GM19193 (cell line): ENCODE measurements around the gene CASP8AP2.

Source experiments
- POLR2A ChIP-seq: IDR thresholded peaks from 4 replicates; pipeline ENCODE4 v1.6.1; 2011; ENCODE audit not compliant: insufficient read depth, insufficient read length; ENCODE audit errors: extremely low read depth

Gene CASP8AP2

DNA sequence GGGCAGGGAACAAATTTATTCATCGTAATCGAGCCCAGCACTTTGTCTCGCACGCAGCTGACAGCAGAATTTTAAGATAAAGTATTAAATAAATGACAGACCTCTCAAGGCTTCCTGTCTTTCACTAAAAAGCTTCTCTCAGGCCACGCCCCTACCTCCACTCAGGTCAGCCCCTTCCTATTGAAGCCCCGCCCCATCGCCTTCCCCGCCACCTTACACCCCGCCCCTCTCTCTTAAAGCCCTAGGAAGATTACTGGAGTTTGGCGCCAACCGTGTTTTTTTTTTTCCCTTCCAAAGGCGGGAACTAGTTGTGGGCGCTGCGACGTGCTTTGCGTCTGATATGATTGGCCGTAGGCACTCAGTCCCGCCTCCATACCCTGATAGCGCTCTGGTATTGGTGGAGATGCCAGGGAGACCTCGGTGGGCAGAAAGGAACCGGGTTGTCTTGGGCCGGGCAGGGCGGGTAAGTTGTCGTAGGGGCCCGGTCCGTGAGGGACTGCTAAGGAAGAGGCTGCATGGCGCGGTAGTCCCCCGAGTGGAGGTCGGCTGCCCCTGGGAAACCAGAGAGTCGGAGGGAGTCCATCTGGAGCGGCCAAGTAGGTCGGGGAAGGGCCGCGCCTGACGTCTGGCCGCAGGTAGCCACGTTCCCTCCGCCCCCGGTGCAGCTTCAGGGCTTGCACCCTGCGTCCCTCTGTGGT is at the start of gene CASP8AP2:
Gene CASP8AP2 (plus strand): TSS at position 409 of the 698 bp plus-strand sequence.
- peak; percentile 81 for TF ChIP-seq POLR2A

DNA sequence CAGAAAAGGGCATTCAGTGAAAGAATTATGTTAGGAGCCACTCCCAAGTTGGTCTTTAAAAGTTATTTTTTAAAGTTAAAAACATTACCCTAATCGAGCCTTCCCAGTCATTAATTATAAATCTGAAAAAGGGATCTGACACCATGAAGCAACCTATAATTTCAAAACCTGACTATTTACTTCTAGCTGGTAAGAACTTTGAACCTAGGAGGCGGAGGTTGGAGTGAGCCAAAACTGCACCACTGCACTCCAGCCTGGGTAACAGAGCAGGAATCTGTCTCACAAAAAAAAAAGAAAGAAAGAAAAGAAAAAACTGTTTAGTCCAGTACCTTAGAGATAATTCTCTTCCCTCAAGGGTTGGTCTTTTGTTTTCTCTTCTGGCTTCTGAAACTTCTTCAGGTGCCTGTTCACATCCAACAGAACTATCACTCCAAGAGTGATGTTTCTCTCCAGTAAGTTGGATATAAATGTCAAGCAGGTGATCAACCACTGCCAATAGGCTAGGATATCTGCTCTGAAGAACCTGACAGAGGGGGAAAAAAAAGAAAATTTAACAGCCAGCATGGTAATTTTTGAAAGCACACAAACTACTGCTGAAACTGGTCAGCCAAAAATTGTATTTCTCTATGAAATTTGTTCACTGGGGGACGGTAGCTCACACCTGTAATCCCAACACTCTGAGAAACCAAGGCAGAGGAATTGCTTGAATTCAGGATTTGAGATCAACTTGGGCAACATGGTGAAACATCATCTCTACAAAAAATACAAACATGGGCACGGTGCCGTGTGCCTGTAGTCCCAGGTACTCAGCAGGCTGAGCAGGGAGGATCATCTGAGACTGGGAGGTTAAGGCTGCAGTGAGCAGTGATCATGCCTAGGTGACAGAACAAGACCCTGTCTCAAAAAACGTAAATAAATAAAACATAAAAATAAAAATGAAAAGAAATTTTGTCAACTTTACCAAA is 48.3 kb upstream of the CASP8AP2 start:
- TF ChIP-seq POLR2A, result no peak

DNA sequence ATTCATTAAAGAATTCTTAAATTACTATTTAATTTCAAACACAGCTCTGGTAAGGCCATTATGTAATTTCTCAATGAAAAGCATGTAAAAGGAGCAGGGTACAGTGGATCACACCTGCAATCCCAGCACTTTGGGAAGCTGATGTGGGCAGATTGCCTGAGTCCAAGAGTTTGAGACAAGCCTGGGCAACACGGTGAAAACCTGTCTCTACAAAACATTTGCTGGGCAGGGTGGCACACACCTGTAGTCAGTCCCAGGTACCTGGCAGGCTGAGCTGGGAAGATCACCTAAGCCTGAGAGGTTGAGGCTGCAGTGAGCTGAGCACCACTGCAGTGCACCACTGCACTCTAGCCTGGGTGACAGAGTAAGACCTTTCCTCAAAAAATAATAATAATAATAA is 47.5 kb upstream of the CASP8AP2 start:
- no peak for TF ChIP-seq POLR2A

DNA sequence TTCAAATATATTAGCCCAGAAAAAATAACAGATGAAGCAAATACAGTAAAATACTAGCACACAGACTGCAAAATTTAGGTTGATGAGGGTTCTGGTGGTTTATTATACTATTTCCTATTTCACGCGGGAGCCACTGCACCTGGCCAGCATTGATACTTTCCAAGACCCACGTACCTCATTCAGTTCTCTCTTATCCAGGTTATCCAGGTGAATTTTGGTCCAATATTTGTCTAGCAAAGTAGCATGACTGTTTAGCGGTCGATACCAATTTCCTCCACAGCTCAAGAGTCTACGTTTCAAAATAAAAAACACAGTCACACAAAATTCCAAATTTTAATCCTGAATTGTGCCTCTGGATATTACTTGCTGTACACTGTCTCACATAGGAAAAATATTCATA is 44.8 kb upstream of the CASP8AP2 start:
- TF ChIP-seq POLR2A, result no peak

DNA sequence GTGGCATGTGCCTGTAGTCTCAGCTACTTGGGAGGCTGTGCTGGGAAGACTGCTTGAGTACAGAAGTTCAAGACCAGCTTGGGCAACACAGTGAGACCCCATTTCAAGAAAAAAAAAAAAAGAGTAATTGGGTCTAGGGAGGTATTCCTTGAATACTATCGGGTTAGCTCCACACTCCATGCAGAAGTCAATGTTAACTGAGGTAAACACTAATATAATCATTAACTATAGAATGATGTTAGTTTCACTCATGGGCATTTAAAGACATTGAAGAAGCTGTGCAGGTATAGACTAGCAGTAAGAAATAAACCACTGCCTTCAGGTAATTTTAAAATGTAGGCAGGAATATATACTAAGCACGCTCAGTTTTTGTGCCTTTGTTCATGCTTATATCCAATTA is 42.7 kb upstream of the CASP8AP2 start:
- TF ChIP-seq POLR2A, result no peak

DNA sequence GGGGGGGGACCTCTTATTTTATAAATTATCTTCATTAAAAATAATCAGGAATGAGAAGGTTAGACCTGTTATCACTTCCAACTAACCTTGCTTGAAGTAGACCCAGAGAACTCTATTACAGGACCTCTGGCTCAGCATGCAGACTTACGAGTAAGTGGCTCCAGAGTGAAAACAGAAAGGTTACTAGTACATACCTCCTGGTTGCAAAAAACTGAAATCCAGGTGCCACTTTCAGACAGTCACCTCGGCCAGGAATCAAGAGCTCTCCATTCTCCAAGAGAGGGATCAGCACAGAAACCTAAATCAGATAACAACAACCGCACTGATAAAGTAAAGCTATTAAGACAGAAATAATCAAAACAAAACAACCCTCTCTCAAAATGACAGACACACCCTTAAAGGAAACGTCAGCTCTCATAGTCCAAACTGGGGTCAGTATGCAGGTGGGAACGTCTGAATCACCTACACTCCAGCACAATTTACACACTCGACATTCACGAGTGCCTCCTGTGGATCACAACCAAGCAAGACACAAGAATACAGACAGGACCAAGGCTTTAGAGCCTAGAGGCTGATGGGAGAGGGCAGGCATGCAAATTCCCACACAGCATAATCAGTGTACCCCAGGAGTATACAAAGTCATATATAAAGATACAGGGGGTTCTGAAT is 41.9 kb upstream of the CASP8AP2 start:
- TF ChIP-seq POLR2A, result no peak

DNA sequence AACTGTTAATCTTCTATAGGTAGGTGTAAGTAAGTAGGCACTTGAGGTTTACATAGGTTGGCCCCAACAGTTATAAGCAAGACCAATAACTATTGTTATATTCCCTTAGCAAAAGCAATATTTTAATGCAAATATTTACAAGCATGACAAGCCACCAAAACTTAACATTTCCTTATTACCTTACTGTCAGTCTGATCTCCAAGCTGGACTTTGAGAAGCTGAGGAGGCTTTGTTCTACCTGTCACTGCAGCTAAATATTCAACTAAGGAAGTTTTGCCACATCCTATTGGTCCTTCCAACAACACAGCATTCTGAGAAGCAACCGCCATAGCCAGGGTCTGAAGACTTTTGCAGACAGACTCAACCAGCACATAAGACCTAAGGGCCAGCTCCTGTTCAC is 39.7 kb upstream of the CASP8AP2 start:
- TF ChIP-seq POLR2A, result no peak

DNA sequence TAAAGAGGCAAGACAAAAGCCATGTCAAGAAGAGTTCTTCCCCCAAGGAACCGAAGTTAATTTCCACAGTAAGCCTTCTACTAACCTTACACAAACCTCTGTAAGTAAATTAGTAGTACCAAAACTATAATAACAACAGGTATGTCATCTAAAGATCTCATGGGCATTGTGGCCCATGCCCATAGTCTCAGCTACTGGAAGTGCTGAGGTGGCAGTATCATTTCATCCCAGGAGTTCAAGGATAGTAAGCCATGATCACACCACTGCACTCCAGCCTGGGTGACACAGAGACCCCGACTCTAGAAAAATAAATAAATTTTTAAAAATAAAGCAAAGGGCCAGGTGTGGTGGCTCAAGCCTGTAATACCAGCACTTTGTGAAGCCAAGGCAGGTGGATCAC is 39.3 kb upstream of the CASP8AP2 start:
- TF ChIP-seq POLR2A, result no peak

DNA sequence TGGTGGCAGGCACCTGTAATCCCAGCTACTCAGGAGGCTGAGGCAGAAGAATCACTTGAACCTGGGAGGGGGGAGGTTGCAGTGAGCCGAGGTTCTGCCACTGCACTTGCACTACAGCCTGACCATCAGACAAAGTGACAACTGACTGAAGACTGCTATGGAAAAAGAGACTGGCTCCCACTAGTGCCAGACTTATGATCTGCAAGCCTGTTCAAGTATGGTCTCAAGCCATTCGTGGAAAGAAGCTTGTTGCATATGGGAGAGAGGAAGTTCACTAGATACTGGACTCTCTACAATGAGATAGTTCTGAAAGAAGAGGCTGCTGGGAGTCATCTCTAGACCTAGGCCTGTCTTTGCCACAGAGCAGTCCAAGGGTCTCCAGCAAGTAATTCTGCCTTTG is 36.8 kb upstream of the CASP8AP2 start:
- no peak for TF ChIP-seq POLR2A

DNA sequence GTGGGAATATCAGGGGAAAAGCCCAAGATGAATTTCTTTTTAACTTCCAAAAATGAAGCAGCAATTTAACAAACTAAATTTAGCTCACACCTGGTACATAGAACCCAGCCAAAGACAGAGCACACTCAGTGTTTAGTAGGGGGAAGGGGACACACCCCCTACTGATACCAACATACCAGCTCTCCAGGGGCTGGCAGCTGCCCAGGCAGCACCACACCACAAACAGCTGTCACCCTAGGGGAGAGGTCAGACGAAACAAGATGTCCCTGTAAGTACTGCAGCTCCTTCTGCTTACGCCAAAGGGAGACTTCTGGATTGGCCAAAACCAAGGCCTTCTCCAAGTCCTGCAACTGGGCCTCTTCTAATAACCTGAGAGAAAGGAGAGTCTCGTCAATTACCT is 36.1 kb upstream of the CASP8AP2 start:
- no peak for TF ChIP-seq POLR2A

DNA sequence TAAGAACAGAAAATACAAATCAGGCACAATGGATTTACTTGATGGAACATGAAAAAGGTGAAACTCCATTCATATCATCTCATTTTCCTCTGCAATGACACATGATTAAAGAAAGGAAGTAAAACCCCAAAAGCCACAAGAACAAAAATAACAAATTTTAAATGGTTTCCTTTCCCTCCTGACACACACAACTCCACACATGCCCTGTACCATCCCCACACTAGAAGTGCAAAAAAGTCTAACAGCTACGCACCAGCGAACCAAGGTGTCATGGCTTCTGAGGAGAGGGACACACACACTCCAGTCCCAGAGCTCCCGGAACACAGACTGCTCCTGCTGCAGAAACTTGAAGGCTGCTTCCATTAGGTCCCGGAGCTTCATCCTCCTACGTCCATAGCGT is 35.4 kb upstream of the CASP8AP2 start:
- no peak for TF ChIP-seq POLR2A

DNA sequence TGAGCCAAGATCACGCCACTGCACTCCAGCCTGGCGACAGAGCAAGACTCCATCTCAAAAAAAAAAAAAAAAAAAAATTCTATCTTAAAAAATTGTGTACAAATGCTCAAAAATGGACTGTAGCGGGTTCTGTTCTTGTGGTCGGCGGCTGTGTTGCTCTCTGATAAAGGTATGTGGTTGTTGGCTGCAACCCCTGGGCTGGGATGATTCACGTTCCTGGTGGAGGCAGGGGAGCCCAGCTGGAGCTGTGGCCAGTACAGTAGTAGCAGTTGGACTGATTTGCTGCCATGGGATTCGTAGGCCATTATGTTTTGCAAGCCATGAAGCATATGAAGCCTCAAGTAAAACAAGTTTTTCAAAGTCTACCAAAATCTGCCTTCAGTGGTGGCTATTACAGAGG is 32.4 kb upstream of the CASP8AP2 start:
- no peak for TF ChIP-seq POLR2A

DNA sequence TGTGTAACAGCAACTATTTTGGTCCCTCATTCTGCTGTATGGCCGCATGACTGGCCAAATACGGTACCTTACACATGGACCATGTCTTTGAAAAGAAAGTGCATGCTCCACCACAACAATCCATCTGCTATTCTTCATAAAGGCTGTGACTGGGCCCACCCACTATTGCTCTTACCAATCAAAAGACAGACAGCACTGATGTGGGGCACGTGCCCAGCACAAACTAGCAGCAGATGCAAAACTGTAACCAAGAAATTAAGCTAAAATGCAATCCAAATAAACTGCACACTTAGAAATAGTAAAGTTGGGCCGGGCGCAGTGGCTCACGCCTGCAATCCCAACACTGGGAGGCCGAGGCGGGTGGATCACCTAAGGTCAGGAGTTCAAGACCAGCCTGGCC is 30.6 kb upstream of the CASP8AP2 start:
- no peak for TF ChIP-seq POLR2A

DNA sequence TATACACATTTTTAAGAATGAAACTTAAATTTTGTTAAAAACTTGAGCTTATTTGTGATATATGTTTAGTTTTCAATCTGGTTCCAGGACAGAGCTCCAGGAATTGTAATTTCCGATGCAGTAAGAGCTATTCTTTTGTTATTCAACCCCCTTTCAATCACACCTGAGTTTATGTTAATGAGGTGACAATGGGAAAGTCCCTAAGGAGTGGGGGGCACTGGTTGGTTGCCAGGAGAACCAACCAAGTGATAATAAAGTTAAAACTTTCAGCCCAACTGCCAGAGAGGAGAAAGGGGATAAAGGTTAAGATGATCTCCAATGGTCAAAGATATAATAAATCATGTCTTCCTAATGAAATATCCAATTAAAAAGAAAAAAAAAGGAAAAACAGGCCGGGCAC is 29.9 kb upstream of the CASP8AP2 start:
- no peak for TF ChIP-seq POLR2A

DNA sequence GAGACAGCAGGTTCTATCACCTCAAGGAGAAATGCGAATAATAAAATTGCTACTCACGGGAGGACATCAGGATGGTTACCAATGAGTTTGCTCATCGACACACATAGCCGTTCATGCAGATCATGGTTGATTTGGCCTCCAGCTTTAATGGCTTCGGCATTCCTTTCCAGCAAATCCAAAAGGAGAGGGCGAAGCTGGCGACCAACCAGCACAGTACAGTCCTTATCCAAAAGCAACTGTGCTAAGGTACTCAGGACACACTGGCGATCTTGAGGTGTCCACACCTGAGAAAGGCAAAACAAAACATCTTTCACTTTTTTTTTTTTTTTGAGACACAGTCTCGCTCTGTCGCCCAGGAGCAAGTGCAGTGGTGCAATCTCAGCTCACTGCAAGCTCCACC is 26.4 kb upstream of the CASP8AP2 start:
- TF ChIP-seq POLR2A, result no peak

DNA sequence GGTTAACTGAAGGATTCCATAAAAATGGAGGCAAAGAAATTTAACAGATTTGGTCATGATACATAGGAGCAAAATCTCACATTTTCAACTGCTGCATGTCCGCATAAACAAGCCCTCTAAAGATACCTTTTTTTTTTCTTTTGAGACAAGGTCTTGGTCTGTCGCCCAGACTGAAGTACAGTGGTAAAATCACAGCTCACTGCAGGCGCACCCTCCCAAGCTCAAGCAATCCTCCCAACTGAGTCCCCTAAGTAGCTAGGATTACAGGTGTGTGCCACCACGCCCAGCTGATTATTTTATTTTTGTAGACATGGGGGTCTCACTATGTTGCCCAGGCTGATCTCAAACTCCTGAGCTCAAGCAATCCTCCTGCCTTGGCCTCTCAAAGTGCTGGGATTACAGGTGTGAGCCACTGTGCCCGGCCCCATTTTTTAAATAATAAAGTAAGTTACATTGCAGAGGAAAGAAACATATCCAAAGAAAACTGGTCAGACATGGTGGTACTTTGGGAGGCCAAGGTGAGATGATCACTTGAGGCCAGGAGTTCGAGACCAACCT is 23.8 kb upstream of the CASP8AP2 start:
- TF ChIP-seq POLR2A, result no peak

DNA sequence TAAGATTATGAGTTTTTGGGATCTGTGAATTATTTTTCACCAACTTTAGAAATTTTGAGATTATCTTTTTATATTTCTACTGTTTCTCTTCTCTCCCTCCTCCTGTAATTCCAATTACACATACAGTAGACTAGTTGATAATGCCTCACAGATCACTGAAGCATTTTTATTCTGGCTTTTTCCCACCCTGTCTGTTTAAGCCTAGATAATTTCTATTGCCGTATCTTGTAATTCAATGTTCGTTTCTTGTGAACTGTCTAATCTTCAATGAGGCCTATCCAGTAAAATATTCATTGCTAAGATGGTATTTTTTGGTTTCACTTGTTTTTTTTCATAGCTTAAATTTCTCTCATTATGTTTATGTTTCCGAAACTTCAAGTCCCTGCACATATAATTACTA is 22.1 kb upstream of the CASP8AP2 start:
- TF ChIP-seq POLR2A, result no peak
